Progenitor cell of endocrine pancreas (in vitro differentiated cells): ENCODE results near the gene TMEM8B. TPM values are rescaled to one million over a fixed set of nuclear protein-coding genes. Genes with fewer than 3 reads are reported as not detected.

Source experiments
- DNase-seq: peaks from one replicate; pipeline ENCODE4 v3.0.0; 2021; ENCODE audit warnings: low spot score; ENCODE audit not compliant: unreplicated experiment
- H3K27ac Mint-ChIP-seq: 2 replicates; pipeline ENCODE4 v1.8.0; 2021; ENCODE audit warnings: mild to moderate bottlenecking, moderate library complexity, mixed read lengths
- H3K27me3 Mint-ChIP-seq: 2 replicates; pipeline ENCODE4 v1.8.0; 2021; ENCODE audit warnings: mixed read lengths
- H3K36me3 Mint-ChIP-seq: 2 replicates; pipeline ENCODE4 v1.8.0; 2022; ENCODE audit warnings: mixed read lengths; ENCODE audit not compliant: insufficient read depth
- H3K4me1 Mint-ChIP-seq: 2 replicates; pipeline ENCODE4 v1.8.0; 2021; ENCODE audit warnings: low read depth, mixed read lengths
- H3K4me3 Mint-ChIP-seq: 2 replicates; pipeline ENCODE4 v1.8.0; 2021; ENCODE audit warnings: low read depth, mild to moderate bottlenecking, moderate library complexity, mixed read lengths
- H3K9me3 Mint-ChIP-seq: 2 replicates; pipeline ENCODE4 v1.8.0; 2021; ENCODE audit warnings: low read depth, mixed read lengths
- CTCF ChIP-seq: fragments of 200-600 bp; sonication (generic); IDR thresholded peaks from one replicate; pipeline ENCODE4 v1.5.0; 2021; ENCODE audit warnings: antibody characterized with exemption, mild to moderate bottlenecking; ENCODE audit not compliant: unreplicated experiment
- total RNA-seq: library from RNA; stranded (reverse); gene quantifications from 2 replicates; pipeline ENCODE4 v1.2.1, GENCODE V29; 2021

The TMEM8B gene
- total RNA-seq, 1 donor from 2014 or later, result 24.1 TPM

GRCh38 chr9:35829764-35830096, 702 bp downstream of the TMEM8B start:
- Mint-ChIP-seq H3K4me3 (peak overlapping the region; percentile 81), H3K4me1 (peaks cover 31% of the 10 kb centered on the region), H3K27ac (peak overlapping the region; percentile 72), H3K9me3 (no peaks in the 10 kb centered on the region), H3K27me3 (peaks cover 3% of the 10 kb centered on the region), H3K36me3 (no peaks in the 10 kb centered on the region)
- no peak for TF ChIP-seq CTCF
- DNase-seq, result no peak

- Mint-ChIP-seq H3K27ac (no peak overlapping the region), H3K27me3 (peaks cover 3% of the 10 kb centered on the region), H3K4me3 (peak overlapping the region; percentile 17), H3K9me3 (no peaks in the 10 kb centered on the region), H3K4me1 (peaks cover 39% of the 10 kb centered on the region), H3K36me3 (no peaks in the 10 kb centered on the region)
- no peak for TF ChIP-seq CTCF
- no peak for DNase-seq
Measured at GRCh38 chr9:35831040-35831439, 2.0 kb downstream of the TMEM8B start.

DNA sequence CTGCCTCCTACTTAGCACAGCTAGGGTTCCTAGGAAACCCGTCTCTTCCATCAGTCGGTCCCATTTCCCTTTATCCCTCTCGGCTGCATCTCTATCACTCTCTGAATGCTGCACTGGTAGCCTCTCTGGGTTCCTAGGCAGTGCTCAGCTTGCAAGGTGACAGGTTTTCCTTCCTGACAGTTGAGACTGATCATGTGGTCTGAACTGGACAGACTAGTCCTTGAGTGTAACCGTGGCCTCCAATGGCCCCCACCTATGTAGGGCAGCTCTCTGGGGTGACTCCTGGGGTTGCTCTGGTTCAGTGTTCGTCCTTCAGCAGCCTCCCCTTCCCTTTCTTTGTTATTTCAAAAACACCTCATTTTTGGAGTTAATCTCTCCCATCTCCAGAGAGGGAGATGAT, 3.8 kb downstream of the TMEM8B start:
- Mint-ChIP-seq H3K27ac (peak overlapping the region; percentile 29), H3K27me3 (no peaks in the 10 kb centered on the region), H3K36me3 (no peaks in the 10 kb centered on the region), H3K9me3 (no peaks in the 10 kb centered on the region), H3K4me3 (no peak overlapping the region), H3K4me1 (peaks cover 39% of the 10 kb centered on the region)
- no peak for TF ChIP-seq CTCF
- DNase-seq, result no peak

DNA sequence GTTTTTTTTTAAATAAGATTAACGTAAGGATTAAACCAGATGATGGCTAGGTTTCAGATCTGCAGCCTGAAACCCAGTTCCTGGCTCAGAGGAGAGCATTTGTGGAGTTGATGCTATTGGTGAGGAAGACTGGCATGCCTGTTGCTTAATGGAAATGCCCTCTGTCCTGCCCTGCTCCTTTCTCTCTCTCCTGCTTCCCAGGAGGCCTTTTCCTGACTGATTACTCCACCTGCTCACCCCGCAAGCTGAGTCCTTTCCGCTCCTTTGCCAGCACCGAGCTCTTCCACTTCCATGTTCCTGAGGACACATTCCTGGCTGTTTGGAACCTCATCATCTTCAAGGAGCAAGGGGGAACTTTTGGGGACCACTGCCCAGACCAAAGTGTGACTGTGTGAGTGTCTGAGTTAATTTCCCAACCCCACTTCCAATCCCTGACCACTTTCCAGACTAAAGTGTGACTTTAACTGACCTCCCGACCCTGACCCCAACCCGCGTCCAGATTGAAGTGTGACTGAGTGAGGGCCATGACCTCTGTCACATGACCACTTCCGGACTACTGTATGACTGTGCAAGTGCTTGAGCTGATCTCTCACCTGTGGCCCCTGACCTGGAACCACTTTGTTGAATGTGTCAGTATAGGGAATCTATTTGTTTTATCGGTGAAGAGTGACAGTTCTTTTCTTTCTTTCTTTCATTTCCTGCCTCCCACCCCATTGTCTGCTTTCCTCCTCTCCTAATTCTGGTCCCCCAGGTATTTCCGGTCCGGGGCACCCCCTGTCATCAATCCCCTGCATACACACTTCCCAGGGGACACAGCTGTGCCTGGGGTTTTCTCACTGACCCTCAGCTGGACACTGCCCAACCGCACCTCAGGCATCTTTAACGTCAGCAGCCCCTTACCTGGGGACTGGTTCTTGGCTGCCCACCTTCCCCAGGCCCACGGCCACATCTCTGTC, 5.5 kb downstream of the TMEM8B start:
- no peak for TF ChIP-seq CTCF
- Mint-ChIP-seq H3K4me1 (peaks cover 31% of the 10 kb centered on the region), H3K36me3 (peaks cover 3% of the 10 kb centered on the region), H3K27me3 (no peaks in the 10 kb centered on the region), H3K9me3 (no peaks in the 10 kb centered on the region), H3K4me3 (no peak overlapping the region), H3K27ac (peak overlapping the region; percentile 43)
- no peak for DNase-seq

GRCh38 chr9:35835216-35835632, 6.2 kb downstream of the TMEM8B start:
- DNase-seq, result no peak
- Mint-ChIP-seq H3K4me1 (peaks cover 24% of the 10 kb centered on the region), H3K27ac (no peak overlapping the region), H3K27me3 (no peaks in the 10 kb centered on the region), H3K36me3 (peaks cover 6% of the 10 kb centered on the region), H3K4me3 (no peak overlapping the region), H3K9me3 (no peaks in the 10 kb centered on the region)
- peak; percentile 49 for TF ChIP-seq CTCF
